MG63 (cell line): ENCODE measurements around the gene FOXN3. TPM values are rescaled to one million over a fixed set of nuclear protein-coding genes. Genes with fewer than 3 reads are reported as not detected.
"Not testable (repeated sequence)": the region's sequence is repeated elsewhere in the genome, so short reads cannot be mapped to it uniquely, and the experiment has no call there.

ENCODE experiments used
- DNase-seq: peaks from one replicate; pipeline ENCODE4 v3.0.0-alpha.2; 2020
- H3K27me3 ChIP-seq: fragments of 250-450 bp; sonication (Bioruptor Pico); 2 replicates; pipeline ENCODE4 v1.5.1; 2020; ENCODE audit warnings: mild to moderate bottlenecking, moderate library complexity
- H3K36me3 ChIP-seq: fragments of 250-450 bp; sonication (Bioruptor Pico); 2 replicates; pipeline ENCODE4 v1.5.1; 2020; ENCODE audit warnings: mild to moderate bottlenecking, moderate library complexity
- H3K4me3 ChIP-seq: fragments of 250-450 bp; sonication (Bioruptor Pico); 2 replicates; pipeline ENCODE4 v1.5.1; 2020; ENCODE audit warnings: mild to moderate bottlenecking, moderate library complexity
- H3K9me3 ChIP-seq: fragments of 250-450 bp; sonication (Bioruptor Pico); 2 replicates; pipeline ENCODE4 v1.5.1; 2020; ENCODE audit warnings: mild to moderate bottlenecking, moderate library complexity
- total RNA-seq: library from RNA; depleted of rRNA; stranded (reverse); fragments of >200 nt; shearing (Covaris generic); gene quantifications from 2 replicates; pipeline ENCODE4 v1.2.3, GENCODE V29; 2014; ENCODE audit warnings: low replicate concordance

FOXN3 gene
- total RNA-seq, 1 experiment from 2014 or later: 1.4 TPM

GRCh38 chr14:89214221-89214965, 202.6 kb downstream of the FOXN3 start:
- Histone ChIP-seq H3K36me3 (no peaks in the 10 kb centered on the region), H3K4me3 (no peak overlapping the region), H3K27me3 (no peaks in the 10 kb centered on the region), H3K9me3 (no peaks in the 10 kb centered on the region)
- DNase-seq: peak; percentile 1

DNA sequence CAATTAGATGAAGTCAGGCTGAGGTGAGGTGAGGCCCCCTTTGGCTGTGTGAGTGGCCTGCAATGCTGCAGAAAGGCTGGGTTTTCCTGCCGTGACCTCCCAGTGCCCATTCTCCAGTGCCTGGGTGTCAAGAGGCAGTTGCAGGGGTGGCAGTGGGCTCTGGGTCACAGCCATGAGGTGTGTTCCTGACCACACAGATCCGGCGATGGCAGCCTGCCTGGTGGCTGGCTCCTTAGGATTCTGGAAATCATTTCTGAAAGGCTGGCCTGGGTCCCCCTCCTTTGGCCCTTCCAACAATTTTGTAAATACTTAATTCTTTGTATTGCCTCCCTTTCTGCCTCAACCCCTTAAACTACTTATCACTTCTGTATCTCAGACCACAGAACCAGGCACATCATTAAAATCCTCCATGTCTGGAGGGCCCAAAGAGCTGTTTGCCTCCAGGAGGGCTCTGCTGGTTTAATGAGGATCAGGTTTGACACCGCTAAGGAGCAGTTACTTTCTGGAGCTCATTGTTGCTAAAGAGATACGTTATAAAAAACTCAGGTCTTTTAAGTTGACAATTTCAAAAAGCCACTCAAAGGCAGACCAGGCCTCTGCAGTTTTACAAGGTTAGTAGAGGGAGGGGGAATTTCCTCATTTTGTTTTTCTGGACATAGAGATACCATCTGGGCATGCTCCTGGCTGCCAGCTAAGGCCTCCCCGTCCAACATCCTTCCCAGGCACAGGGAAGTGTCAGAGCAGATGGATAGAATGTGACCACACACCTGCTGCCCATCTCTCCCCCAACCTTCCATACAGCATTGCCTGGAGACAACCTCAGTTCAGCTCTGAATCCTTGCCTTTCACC, 204.4 kb downstream of the FOXN3 start:
- Histone ChIP-seq H3K27me3 (no peaks in the 10 kb centered on the region), H3K4me3 (no peak overlapping the region), H3K36me3 (no peaks in the 10 kb centered on the region), H3K9me3 (no peaks in the 10 kb centered on the region)
- DNase-seq: no peak

DNA sequence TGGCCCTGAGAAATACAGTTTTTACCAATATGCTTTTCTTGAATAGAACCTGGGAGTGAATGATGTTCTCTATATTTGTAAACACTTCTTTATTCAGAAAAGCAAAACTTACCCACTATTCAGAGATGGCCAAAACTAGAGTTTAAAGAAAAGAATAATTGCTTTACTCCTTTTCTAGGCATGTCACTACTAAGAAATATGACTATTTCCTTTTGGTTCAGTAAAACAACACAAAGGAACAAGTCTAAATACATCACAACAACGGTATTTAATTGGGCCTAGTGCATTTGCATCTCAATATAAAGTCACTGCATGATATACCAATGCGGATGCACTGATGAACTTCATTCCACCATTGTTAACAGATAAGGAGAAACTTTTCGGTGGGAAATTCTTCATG, 207.5 kb downstream of the FOXN3 start:
- DNase-seq: no peak
- no peaks in the 10 kb centered on the region for H3K36me3 ChIP-seq
- H3K9me3 ChIP-seq: no peaks in the 10 kb centered on the region

DNA sequence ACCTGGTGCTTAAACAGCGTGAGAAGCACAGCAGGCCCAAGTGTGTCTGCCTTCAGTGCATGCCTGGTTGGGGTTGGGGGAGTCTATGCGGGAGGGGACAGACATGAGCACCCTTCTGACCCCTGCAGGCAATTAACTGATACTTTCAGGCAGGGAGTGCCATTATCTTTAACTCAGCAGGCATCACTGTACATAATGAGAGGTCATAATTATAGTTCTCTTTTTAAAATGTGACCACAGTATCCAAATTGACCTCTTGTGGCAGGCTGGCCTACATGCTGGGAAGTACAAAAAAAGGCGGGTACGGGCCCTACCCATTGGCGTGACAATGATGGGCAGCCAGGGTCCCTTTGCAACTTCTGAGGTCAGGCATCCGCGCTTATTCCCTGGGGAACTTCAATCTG, 209.1 kb downstream of the FOXN3 start:
- Histone ChIP-seq H3K36me3 (no peaks in the 10 kb centered on the region), H3K4me3 (no peak overlapping the region), H3K27me3 (no peaks in the 10 kb centered on the region), H3K9me3 (no peaks in the 10 kb centered on the region)
- DNase-seq: no peak

More for the DNA sequence above, 207.5 kb downstream of the FOXN3 start:
- H3K4me3 ChIP-seq: no peak overlapping the region
- H3K27me3 ChIP-seq: no peaks in the 10 kb centered on the region

DNA sequence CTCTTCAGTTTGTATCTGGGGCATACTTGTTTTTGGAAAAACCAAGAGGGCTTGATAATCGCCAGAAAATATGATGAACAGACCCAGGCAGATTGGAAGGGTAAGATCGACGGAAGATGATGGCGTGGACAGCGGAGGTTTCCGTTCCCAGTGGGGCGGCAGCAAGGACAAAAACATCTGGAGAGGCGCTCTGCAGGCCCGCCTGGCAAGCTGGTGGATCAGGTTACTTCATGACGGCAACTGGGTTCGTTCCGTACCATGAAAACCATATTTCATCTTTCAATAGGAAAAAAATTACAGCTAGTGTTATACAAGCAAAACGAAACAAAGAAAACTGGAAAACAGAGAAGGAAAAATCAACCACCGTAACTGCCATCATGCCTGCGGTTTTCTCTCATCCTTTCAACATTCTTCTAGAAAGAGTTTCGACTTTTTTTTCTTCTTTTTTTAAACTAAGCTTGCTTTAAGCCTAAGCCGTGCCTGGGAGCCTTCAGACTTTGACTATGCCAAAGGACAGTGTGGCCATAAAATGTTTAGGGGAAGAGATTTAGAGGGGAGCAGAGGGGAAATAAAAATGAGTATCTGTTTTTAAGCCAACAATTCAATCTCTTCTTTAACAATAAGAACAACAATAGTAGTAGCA, 210.5 kb downstream of the FOXN3 start:
- no peak overlapping the region for H3K4me3 ChIP-seq

DNA sequence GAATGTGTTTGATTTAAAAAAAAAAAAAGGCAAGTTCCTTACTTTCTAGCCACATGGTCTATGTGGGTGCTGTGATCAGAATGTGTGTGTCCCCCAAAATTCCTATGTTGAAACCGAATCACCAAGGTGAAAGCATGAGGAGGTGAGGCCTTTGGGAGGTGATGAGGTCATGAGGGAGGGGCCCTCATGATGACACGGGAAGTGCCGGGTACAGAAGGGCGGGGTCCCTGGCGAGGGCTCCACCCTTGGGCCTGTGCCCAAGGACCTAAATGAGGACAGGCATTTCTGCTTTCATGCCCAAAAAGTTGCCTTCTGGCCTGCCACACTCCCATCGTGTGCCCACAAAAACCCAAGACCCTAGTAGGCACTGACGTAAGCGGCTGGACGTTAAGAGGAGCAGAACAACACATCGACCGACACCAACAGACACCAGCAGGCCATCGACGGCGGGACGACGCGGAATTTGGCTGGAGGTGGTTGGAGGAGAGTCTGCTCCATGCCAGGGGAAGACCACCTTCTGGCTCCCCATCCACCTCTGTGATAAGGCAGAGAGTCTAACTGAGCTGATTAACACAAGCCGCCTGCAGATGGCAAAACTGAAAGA, 211.8 kb downstream of the FOXN3 start:
- DNase-seq: no peak
- Histone ChIP-seq H3K9me3 (no peaks in the 10 kb centered on the region), H3K27me3 (no peaks in the 10 kb centered on the region), H3K36me3 (no peaks in the 10 kb centered on the region), H3K4me3 (no peak overlapping the region)

More for the DNA sequence above, 210.5 kb downstream of the FOXN3 start:
- DNase-seq: no peak
- H3K27me3 ChIP-seq: no peaks in the 10 kb centered on the region
- no peaks in the 10 kb centered on the region for H3K36me3 ChIP-seq
- no peaks in the 10 kb centered on the region for H3K9me3 ChIP-seq

DNA sequence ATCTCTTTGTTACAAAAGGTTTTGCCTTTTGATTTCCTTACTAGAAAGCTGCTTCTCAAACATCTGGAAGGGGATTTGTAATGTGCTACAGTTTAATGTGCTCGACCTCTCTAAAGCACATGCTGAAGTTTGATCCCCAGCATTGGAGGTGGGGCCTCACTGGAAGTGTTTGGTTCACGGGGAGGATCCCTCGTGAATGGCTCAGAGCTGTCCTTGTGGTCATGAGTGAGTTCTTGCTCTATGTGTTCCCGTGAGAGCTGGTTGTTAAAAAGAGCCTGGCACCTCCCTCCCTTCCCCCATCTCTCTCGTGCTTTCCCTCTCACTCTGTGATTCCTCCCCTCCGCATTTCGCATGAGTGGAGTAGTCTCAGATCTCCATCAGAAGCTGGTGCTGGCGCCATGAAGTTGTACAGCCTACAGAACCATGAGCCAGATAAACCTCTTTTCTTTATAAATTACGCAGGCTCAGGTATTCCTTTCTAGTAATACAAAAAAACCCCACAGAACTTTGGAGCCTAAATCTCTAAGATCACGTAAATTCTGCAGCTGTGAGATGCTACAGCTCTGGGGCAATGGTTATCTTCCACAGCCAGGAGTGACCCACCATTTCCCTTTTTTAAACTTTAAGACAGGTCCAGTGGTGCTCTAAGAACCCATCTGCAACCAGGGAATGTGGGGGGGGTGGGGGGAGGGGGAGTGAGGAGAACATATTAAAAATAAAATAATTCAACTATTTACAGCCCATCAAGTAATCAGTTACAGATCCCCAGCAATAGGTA, 214.4 kb downstream of the FOXN3 start:
- no peak for DNase-seq
- no peaks in the 10 kb centered on the region for H3K36me3 ChIP-seq
- no peaks in the 10 kb centered on the region for H3K27me3 ChIP-seq
- no peak overlapping the region for H3K4me3 ChIP-seq
- no peaks in the 10 kb centered on the region for H3K9me3 ChIP-seq

DNA sequence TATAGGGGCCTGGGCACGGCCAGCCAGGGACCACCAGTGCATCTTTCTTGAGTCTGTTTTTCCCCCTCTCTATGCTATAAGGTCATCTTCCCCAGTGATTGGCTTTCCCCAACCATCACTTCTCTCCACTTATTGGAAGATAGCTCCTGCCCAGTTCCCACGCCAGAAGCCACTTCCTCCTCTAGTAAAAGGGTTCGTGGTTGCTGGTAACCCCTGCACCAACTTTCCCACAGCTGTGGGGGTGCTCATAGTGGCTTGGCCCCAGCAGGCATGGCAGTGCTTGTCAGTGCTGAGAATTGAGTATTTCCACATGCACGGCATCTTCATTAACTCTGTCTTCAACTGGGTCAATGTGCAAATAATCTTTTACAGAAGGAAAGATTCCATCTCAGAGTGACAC, 215.4 kb downstream of the FOXN3 start:
- no peaks in the 10 kb centered on the region for H3K27me3 ChIP-seq
- no peak overlapping the region for H3K4me3 ChIP-seq
- DNase-seq: no peak
- no peaks in the 10 kb centered on the region for H3K9me3 ChIP-seq
- H3K36me3 ChIP-seq: no peaks in the 10 kb centered on the region

GRCh38 chr14:89199357-89199756, 217.7 kb downstream of the FOXN3 start:
- DNase-seq, H3K9me3 ChIP-seq, H3K4me3 ChIP-seq, H3K27me3 ChIP-seq, H3K36me3 ChIP-seq: not testable (repeated sequence)

GRCh38 chr14:89198544-89199329, 218.3 kb downstream of the FOXN3 start:
- no peak for DNase-seq
- Histone ChIP-seq H3K27me3 (no peaks in the 10 kb centered on the region), H3K4me3 (no peak overlapping the region), H3K36me3 (no peaks in the 10 kb centered on the region), H3K9me3 (no peaks in the 10 kb centered on the region)

- Histone ChIP-seq H3K4me3 (no peak overlapping the region), H3K9me3 (no peaks in the 10 kb centered on the region), H3K27me3 (no peaks in the 10 kb centered on the region), H3K36me3 (no peaks in the 10 kb centered on the region)
- DNase-seq: no peak
These were observed 219.4 kb downstream of the FOXN3 start for GRCh38 chr14:89197623-89198022.

GRCh38 chr14:89196545-89196944, 220.5 kb downstream of the FOXN3 start:
- no peak for DNase-seq

DNA sequence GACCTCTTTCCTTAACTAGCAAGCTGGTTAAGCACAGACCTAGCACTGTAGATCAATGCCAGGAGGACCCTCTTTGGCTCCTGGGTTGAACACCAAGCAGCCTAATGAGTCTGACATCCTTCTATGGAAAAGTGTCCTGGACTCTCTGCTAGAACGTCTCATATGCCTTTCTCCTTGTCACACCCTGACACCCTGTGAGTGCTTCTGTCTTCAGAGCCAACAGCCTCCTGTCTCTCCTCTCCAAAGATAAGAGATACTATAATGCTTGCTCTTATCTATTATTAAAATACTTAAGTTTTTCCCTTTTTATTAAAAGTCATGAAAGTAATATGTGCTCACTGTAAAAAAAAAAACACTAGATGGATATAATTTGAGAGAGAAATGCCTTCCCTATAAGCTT, 222.7 kb downstream of the FOXN3 start:
- Histone ChIP-seq H3K9me3 (no peaks in the 10 kb centered on the region), H3K4me3 (no peak overlapping the region), H3K27me3 (no peaks in the 10 kb centered on the region), H3K36me3 (no peaks in the 10 kb centered on the region)
- no peak for DNase-seq

More at GRCh38 chr14:89196545-89196944, 220.5 kb downstream of the FOXN3 start:
- H3K36me3 ChIP-seq: no peaks in the 10 kb centered on the region
- no peaks in the 10 kb centered on the region for H3K9me3 ChIP-seq
- no peaks in the 10 kb centered on the region for H3K27me3 ChIP-seq
- H3K4me3 ChIP-seq: no peak overlapping the region

DNA sequence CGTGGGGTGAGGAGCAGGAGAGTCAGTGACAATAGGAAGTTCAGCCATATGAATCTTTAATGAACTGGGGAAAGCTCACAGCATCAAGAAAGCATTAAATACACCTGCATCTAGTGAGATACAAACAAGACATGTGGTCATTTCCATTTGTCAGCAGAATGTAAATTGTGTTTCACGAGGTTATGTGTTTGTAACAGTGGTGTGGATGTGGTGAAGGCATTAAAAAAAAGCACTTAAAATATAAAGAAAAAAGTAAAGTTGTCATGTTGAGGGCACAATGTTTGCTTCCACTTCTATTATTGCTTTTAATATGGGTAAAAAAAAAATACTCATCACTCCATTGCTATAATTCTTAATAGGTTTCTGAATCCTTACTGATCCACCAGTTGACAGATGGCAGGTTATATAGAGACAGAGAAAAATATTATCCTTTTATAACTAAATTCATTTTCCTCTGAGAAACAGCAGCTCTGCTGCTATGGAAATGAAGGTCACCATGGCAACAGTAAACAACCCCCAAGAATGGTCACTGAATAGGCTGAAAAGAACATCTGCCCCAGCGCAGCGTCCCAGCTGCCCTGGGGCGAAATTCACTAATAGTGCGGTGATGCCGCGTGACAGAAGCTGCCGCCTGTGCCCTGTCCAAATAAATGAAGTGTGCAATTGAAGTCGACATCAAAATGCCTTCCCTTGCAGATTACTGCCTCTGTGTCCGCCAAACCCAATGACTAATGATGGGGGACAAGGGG, 226.1 kb downstream of the FOXN3 start:
- Histone ChIP-seq H3K9me3 (no peaks in the 10 kb centered on the region), H3K36me3 (no peaks in the 10 kb centered on the region), H3K4me3 (no peak overlapping the region), H3K27me3 (no peaks in the 10 kb centered on the region)
- no peak for DNase-seq

DNA sequence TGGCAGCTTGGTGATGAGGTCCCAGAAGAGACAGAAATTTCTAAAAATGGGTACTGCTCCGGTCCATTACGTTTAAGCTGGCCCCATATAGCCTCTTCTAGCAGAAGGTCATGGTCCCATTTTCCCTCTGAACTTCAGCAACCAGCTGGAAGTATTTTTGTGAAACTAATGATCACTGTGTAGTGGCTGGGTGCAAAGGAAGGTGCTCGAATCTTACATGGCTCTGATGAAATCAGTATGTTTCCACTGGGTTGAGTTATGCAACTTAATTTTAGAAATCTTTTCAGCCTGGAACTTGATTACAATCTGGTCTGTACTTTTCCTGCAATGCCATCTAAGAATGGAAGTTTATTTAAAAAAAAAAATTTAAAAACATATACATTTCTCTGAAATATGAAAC, 228.5 kb downstream of the FOXN3 start:
- Histone ChIP-seq H3K36me3 (no peaks in the 10 kb centered on the region), H3K27me3 (no peaks in the 10 kb centered on the region), H3K9me3 (no peaks in the 10 kb centered on the region), H3K4me3 (no peak overlapping the region)
- DNase-seq: no peak
